ENCODE results near the gene BAMBI.
A peak's percentile ranks its signal among the peaks of the same experiment; 100 is the strongest.

BAMBI gene

DNA sequence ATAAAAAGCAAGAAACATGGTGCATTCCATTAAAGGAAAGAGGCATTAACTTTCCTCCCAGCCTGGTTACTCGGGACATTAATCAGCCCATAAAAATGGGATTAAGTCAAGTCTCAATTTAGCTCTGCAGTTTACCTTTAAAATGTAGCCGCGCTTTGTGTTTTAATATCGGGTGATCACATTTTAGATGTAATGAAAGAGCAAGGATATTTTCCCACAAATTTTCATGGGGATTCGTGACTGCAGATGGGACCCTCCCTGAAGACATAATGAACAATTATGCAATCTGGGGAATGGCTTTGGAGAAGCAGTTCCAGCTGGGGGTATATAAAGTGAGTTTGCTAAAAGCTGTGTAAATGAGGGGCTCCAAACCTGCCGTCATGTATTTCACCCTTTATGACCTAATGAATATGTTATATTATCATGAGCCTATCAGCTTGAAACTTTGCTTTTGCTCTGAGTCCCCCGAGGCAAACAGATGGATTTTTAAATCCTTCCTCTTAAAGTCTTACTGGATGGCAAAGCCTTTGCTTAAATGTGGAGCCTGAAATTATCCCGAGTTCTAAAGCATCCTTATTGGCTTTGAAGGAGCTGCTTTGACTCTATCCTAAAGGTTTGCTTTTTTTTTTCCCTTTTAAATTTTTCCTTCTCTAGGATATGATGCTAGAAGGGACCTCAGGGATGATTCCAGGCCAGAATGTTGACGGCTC, 31.8 kb downstream of the BAMBI start (continued):
- TF ChIP-seq ZNF274 (IDR thresholded peaks at IDR 0.05; ENCODE audit: low read length) (no peak), ZNF274 (tag by site-specific recombination; IDR thresholded peaks at IDR 0.05; ENCODE audit: borderline replicate concordance) (no peak), ZNF26 (tag by site-specific recombination; IDR thresholded peaks at IDR 0.05) (no peak), ZNF211 (tag by site-specific recombination; IDR thresholded peaks at IDR 0.05; ENCODE audit: low read depth) (no peak), ZNF350 (tag by site-specific recombination; IDR thresholded peaks at IDR 0.05) (no peak), ZBTB1 (tag by site-specific recombination; IDR thresholded peaks at IDR 0.05) (no peak), TRIM28 (IDR thresholded peaks at IDR 0.05; ENCODE audit: borderline replicate concordance, low read length) (no peak), ZNF16 (tag by site-specific recombination; IDR thresholded peaks at IDR 0.05; ENCODE audit: low read depth) (no peak), SP7 (tag by site-specific recombination; IDR thresholded peaks at IDR 0.05) (0 out of 2 replicates have a peak, but pooled peaks have one; percentile 23), ZNF239 (tag by site-specific recombination; IDR thresholded peaks at IDR 0.05) (no peak), ZNF529 (tag by site-specific recombination; IDR thresholded peaks at IDR 0.05; ENCODE audit: insufficient replicate concordance) (no peak), PATZ1 (tag by site-specific recombination; IDR thresholded peaks at IDR 0.05) (no peak), ZNF214 (tag by site-specific recombination; IDR thresholded peaks at IDR 0.05; ENCODE audit: borderline replicate concordance) (no peak), ZNF658 (tag by site-specific recombination; IDR thresholded peaks at IDR 0.05) (no peak), ZNF843 (tag by site-specific recombination; IDR thresholded peaks at IDR 0.05) (0 out of 2 replicates have a peak, but pooled peaks have one; percentile 16), KLF1 (tag by site-specific recombination; IDR thresholded peaks at IDR 0.05) (no peak), KLF7 (tag by site-specific recombination; IDR thresholded peaks at IDR 0.05; ENCODE audit: borderline replicate concordance) (no peak), ZNF311 (tag by site-specific recombination; IDR thresholded peaks at IDR 0.05; ENCODE audit: borderline replicate concordance) (no peak)
- TF ChIP-seq, protein P1, sequence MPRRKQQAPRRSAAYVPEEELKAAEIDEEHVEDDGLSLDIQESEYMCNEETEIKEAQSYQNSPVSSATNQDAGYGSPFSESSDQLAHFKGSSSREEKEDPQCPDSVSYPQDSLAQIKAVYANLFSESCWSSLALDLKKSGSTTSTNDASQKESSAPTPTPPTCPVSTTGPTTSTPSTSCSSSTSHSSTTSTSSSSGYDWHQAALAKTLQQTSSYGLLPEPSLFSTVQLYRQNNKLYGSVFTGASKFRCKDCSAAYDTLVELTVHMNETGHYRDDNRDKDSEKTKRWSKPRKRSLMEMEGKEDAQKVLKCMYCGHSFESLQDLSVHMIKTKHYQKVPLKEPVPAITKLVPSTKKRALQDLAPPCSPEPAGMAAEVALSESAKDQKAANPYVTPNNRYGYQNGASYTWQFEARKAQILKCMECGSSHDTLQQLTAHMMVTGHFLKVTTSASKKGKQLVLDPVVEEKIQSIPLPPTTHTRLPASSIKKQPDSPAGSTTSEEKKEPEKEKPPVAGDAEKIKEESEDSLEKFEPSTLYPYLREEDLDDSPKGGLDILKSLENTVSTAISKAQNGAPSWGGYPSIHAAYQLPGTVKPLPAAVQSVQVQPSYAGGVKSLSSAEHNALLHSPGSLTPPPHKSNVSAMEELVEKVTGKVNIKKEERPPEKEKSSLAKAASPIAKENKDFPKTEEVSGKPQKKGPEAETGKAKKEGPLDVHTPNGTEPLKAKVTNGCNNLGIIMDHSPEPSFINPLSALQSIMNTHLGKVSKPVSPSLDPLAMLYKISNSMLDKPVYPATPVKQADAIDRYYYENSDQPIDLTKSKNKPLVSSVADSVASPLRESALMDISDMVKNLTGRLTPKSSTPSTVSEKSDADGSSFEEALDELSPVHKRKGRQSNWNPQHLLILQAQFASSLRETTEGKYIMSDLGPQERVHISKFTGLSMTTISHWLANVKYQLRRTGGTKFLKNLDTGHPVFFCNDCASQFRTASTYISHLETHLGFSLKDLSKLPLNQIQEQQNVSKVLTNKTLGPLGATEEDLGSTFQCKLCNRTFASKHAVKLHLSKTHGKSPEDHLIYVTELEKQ (tag by site-specific recombination; IDR thresholded peaks at IDR 0.05; ENCODE audit: borderline replicate concordance) = no peak
- TF ChIP-seq, protein P2, sequence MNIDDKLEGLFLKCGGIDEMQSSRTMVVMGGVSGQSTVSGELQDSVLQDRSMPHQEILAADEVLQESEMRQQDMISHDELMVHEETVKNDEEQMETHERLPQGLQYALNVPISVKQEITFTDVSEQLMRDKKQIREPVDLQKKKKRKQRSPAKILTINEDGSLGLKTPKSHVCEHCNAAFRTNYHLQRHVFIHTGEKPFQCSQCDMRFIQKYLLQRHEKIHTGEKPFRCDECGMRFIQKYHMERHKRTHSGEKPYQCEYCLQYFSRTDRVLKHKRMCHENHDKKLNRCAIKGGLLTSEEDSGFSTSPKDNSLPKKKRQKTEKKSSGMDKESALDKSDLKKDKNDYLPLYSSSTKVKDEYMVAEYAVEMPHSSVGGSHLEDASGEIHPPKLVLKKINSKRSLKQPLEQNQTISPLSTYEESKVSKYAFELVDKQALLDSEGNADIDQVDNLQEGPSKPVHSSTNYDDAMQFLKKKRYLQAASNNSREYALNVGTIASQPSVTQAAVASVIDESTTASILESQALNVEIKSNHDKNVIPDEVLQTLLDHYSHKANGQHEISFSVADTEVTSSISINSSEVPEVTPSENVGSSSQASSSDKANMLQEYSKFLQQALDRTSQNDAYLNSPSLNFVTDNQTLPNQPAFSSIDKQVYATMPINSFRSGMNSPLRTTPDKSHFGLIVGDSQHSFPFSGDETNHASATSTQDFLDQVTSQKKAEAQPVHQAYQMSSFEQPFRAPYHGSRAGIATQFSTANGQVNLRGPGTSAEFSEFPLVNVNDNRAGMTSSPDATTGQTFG (tag by site-specific recombination; IDR thresholded peaks at IDR 0.05; ENCODE audit: borderline replicate concordance) = no peak
- TF ChIP-seq, protein P3, sequence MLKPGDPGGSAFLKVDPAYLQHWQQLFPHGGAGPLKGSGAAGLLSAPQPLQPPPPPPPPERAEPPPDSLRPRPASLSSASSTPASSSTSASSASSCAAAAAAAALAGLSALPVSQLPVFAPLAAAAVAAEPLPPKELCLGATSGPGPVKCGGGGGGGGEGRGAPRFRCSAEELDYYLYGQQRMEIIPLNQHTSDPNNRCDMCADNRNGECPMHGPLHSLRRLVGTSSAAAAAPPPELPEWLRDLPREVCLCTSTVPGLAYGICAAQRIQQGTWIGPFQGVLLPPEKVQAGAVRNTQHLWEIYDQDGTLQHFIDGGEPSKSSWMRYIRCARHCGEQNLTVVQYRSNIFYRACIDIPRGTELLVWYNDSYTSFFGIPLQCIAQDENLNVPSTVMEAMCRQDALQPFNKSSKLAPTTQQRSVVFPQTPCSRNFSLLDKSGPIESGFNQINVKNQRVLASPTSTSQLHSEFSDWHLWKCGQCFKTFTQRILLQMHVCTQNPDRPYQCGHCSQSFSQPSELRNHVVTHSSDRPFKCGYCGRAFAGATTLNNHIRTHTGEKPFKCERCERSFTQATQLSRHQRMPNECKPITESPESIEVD (tag by site-specific recombination; IDR thresholded peaks at IDR 0.05) = peak; percentile 79
- TF ChIP-seq, protein P4, sequence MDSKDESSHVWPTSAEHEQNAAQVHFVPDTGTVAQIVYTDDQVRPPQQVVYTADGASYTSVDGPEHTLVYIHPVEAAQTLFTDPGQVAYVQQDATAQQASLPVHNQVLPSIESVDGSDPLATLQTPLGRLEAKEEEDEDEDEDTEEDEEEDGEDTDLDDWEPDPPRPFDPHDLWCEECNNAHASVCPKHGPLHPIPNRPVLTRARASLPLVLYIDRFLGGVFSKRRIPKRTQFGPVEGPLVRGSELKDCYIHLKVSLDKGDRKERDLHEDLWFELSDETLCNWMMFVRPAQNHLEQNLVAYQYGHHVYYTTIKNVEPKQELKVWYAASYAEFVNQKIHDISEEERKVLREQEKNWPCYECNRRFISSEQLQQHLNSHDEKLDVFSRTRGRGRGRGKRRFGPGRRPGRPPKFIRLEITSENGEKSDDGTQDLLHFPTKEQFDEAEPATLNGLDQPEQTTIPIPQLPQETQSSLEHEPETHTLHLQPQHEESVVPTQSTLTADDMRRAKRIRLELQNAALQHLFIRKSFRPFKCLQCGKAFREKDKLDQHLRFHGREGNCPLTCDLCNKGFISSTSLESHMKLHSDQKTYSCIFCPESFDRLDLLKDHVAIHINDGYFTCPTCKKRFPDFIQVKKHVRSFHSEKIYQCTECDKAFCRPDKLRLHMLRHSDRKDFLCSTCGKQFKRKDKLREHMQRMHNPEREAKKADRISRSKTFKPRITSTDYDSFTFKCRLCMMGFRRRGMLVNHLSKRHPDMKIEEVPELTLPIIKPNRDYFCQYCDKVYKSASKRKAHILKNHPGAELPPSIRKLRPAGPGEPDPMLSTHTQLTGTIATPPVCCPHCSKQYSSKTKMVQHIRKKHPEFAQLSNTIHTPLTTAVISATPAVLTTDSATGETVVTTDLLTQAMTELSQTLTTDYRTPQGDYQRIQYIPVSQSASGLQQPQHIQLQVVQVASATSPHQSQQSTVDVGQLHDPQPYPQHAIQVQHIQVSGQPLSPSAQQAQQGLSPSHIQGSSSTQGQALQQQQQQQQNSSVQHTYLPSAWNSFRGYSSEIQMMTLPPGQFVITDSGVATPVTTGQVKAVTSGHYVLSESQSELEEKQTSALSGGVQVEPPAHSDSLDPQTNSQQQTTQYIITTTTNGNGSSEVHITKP (tag by site-specific recombination; IDR thresholded peaks at IDR 0.05) = peak; percentile 90
